Astrocyte of the cerebellum (primary cell): ENCODE results near the gene RBCK1.

Source experiments
- DNase-seq: peaks from one replicate; pipeline ENCODE4 v3.0.0-alpha.2; 2011; ENCODE audit warnings: low read depth
- H3K4me3 ChIP-seq: 2 replicates; pipeline ENCODE4 v1.5.1; 2011; ENCODE audit warnings: mild to moderate bottlenecking, low read depth, low read length, moderate library complexity
- CTCF ChIP-seq: IDR thresholded peaks from 2 replicates; pipeline ENCODE4 v1.5.1; 2012; ENCODE audit warnings: low read length, low read depth, moderate library complexity, mild to moderate bottlenecking; ENCODE audit errors: missing control alignments
- in situ Hi-C: cut with HindIII; loops from 2 replicates; pipeline ENCODE4 v1.10.0; 2017; ENCODE audit warnings: low sequenced_read_pairs

The RBCK1 gene

DNA sequence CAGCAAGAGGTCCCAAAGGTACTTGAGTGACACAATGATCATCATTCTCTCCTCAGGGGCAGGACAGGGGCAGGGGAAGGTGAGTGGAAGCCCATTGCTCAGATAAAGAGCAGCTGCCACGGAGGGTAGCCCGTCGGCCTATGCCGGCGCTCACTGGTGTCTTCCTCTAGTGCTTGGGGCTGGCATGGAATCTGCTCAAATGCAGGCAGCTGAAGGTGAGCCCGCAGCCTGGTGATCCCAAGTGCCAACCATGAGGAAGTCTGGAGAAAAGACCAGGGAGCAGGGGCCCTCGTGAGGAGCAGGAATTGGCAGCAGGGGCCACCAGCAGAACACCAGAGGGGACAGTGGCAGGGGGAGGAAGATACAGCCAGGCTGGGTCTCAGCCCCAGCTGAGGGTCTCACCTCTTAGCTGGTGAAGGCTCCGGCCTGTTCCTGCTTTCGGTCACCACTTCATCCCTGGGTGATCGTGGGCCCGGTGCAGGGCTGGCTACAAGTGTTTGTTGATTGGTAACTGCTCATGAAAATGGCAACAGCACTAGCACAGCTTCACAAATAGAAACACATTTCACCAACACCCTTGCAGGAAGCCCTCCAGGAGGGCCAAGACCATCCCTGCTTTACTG is 24.7 kb downstream of the RBCK1 start:
- no peak for TF ChIP-seq CTCF

DNA sequence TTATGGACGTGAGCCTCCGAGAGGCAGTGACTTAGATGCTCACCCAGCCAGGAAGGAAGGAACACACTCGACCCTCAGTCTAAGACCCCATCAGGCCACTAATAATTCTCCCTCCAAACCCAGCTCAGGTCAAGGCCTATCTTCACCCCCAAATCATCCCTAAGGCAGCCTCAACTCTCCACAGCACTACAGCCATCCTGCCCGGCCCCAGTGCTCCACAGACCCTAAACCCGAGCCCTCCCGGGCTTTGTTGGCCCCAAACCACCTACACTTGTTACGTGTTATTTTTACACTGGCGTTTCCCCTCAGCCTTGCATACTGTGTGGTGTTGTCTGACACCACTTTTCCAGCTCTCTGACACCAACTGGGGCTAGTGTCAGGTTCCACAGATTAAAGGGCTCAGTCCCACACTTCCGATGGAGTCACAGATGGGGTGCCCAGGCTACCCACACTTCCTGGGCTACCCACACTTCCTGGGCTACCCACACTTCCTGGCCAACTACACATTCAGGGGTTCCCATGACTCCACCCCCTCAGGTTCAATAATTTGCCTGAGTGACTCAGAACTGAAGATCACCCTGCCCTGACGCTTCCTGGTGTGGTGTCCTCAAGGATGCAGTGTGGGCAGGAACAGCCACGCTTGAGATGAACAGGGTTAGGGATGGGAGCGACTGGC is 25.3 kb downstream of the RBCK1 start:
- in situ Hi-C loops = loop anchor here (5.0 kb wide), 1 partner anchor 51 kb away; the partner anchor contains the start of gene TRIB3
- H3K4me3 ChIP-seq = no peak overlapping the region
- no peak for DNase-seq

More for the DNA sequence above, 24.7 kb downstream of the RBCK1 start:
- in situ Hi-C loops = loop anchor here (5.0 kb wide), 1 partner anchor 50 kb away; the partner anchor contains the start of gene TRIB3
- no peak for DNase-seq
- H3K4me3 ChIP-seq = no peak overlapping the region

GRCh38 chr20:434221-434620 is 26.1 kb downstream of the RBCK1 start:
- DNase-seq = no peak
- no peak overlapping the region for H3K4me3 ChIP-seq
- no peak for TF ChIP-seq CTCF
- in situ Hi-C loops = loop anchor here (5.0 kb wide), 1 partner anchor 52 kb away; the partner anchor contains the start of gene TRIB3

More for the DNA sequence above, 25.3 kb downstream of the RBCK1 start:
- TF ChIP-seq CTCF = no peak

DNA sequence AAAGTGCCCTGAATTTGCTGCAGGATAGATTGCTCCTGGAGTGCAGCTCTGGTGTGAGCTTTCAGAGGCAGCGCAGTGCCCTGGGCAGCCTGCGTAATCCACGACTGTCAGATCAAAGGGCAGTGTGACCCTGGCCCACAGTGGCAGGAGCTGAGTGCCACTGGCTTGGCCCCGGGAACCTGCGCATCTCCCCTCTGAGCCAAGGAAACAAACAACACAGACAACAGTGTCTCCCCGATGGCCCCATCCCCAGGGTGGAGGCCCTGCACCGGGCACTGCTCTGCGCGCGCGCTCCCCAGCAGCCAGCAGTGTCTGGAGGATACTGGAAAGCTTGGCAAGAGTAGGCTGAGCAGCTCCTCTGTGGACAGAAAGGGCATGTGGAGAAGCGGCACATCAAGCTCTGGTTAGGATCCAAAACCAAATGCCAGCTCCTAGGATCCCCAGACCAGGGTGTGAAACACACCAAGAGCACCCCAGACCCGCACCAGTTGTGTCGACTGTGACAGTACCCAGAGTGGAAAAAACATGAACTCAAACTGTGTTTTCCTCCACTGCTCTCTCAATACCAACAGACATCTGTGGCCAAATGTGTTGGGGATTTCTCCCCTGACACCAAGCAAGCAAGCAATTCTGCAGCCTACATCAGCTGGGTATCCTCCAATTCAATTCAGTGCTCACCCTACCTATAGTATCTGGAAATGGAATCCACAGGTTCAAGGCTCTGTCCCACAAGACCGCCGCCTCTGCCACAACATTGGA is 26.7 kb downstream of the RBCK1 start:
- in situ Hi-C loops = loop anchor here (5.0 kb wide), 1 partner anchor 53 kb away; the partner anchor contains the start of gene TRIB3
- DNase-seq = no peak
- H3K4me3 ChIP-seq = no peak overlapping the region
- no peak for TF ChIP-seq CTCF

- H3K4me3 ChIP-seq = no peak overlapping the region
- in situ Hi-C loops = no loop called here
- TF ChIP-seq CTCF = no peak
- DNase-seq = no peak
These were observed 27.5 kb downstream of the RBCK1 start for GRCh38 chr20:435558-435957.

- DNase-seq = no peak
- no peak for TF ChIP-seq CTCF
- H3K4me3 ChIP-seq = no peak overlapping the region
- in situ Hi-C loops = no loop called here
These were observed 28.4 kb downstream of the RBCK1 start for GRCh38 chr20:436476-436875.
